Endothelial cell of umbilical vein (primary cell): ENCODE measurements around the gene AMOT. TPM values are rescaled to one million over a fixed set of nuclear protein-coding genes. Genes with fewer than 3 reads are reported as not detected.

Experiments used
- BruUV-seq: library from RNA; stranded (reverse); fragments of 400-500 nt; replicated peaks from 2 replicates; lab custom pipeline; 2021; lab: Mats Ljungman, UMichigan
- CTCF ChIA-PET: fragments of 300-600, 350-600 bp; sonication (Branson Sonifier 250); formaldehyde crosslinking; loops from one replicate; lab custom pipeline; 2021; ENCODE audit warnings: antibody characterized with exemption, inconsistent platforms; lab: Charles Lee
- POLR2A ChIA-PET: fragments of 300-600, 350-600 bp; sonication (Branson Sonifier 250); formaldehyde crosslinking; loops from one replicate; lab custom pipeline; 2021; ENCODE audit warnings: antibody characterized with exemption, inconsistent platforms; lab: Charles Lee
- DNase-seq: peaks from one replicate; pipeline ENCODE4 v3.0.0-alpha.2; 2011; ENCODE audit warnings: low read depth, low spot score
- FAIRE-seq: peaks from 2 replicates; lab custom pipeline; 2011; peaks lifted over from hg19 to GRCh38; lab: Jason Lieb, UNC
- H2AFZ ChIP-seq: 2 replicates; pipeline ENCODE4 v1.6.0; 2012; ENCODE audit warnings: low read depth, low read length, control low read depth, inconsistent platforms
- H3K27ac ChIP-seq: 2 replicates; pipeline ENCODE4 v1.5.1; 2011; ENCODE audit warnings: low read depth, mild to moderate bottlenecking, control low read depth, low read length, moderate library complexity; ENCODE audit not compliant: insufficient read depth
- H3K27me3 ChIP-seq, 2 experiments: 2 replicates each; pipeline versions ENCODE4 v1.6.0 to v1.6.1; 2011; ENCODE audit warnings: low read length in 2 of 2, mixed read lengths in 1 of 2; ENCODE audit not compliant: control insufficient read depth in 2 of 2, insufficient read depth in 2 of 2
- H3K36me3 ChIP-seq, 2 experiments: 2 replicates in 1 of 2; 3 replicates in 1 of 2; pipeline ENCODE4 v1.5.1; 2011; ENCODE audit warnings: low read length in 2 of 2, mild to moderate bottlenecking in 1 of 2, moderate library complexity in 1 of 2; ENCODE audit not compliant: control insufficient read depth in 2 of 2, insufficient read depth in 2 of 2; ENCODE audit errors: extremely low read depth in 1 of 2
- H3K4me1 ChIP-seq: 3 replicates; pipeline ENCODE4 v1.5.1; 2011; ENCODE audit warnings: mild to moderate bottlenecking, low read length; ENCODE audit not compliant: control insufficient read depth, insufficient read depth; ENCODE audit errors: extremely low read depth
- H3K4me2 ChIP-seq: 2 replicates; pipeline ENCODE4 v1.6.1; 2011; ENCODE audit warnings: low read length, control low read depth, mixed read lengths; ENCODE audit not compliant: insufficient read depth
- H3K4me3 ChIP-seq, 3 experiments: fragments of 200-600 bp in 1 of 3; sonication (generic), shearing (Covaris generic) in 1 of 3; replicated peaks in 1 of 3; 2 replicates each; pipeline ENCODE4 v1.5.1; 2011 to 2016; ENCODE audit warnings: control low read depth in 3 of 3, low read length in 3 of 3, mild to moderate bottlenecking in 2 of 3, inconsistent platforms in 1 of 3, low read depth in 1 of 3, moderate library complexity in 1 of 3; ENCODE audit not compliant: insufficient read depth in 1 of 3
- H3K79me2 ChIP-seq: 2 replicates; pipeline ENCODE4 v1.6.0; 2012; ENCODE audit warnings: low read length, inconsistent platforms; ENCODE audit not compliant: control insufficient read depth, insufficient read depth
- H3K9ac ChIP-seq: replicated peaks from 2 replicates; pipeline ENCODE3; 2011; ENCODE audit warnings: low read length, control low read depth; ENCODE audit not compliant: insufficient read depth; ENCODE audit errors: extremely low read depth
- H3K9me1 ChIP-seq: replicated peaks from 3 replicates; pipeline ENCODE4 v1.6.0; 2011; ENCODE audit warnings: mild to moderate bottlenecking, low read length; ENCODE audit not compliant: control insufficient read depth, insufficient read depth; ENCODE audit errors: extremely low read depth
- H3K9me3 ChIP-seq: replicated peaks from 2 replicates; pipeline ENCODE4 v1.5.1; 2012; ENCODE audit warnings: low read length, inconsistent platforms; ENCODE audit not compliant: control insufficient read depth, insufficient read depth
- H4K20me1 ChIP-seq: replicated peaks from 2 replicates; pipeline ENCODE3; 2011; ENCODE audit warnings: mild to moderate bottlenecking, low read length; ENCODE audit not compliant: control insufficient read depth, insufficient read depth; ENCODE audit errors: extremely low read depth
- CTCF ChIP-seq, 2 donors: IDR thresholded peaks; 1 replicate in 1 of 2; 2 replicates in 1 of 2; pipeline ENCODE4 v1.5.1; 2011; ENCODE audit warnings: low read length in 2 of 2, mild to moderate bottlenecking in 2 of 2, moderate library complexity in 2 of 2, control low read depth in 1 of 2, inconsistent platforms in 1 of 2, low read depth in 1 of 2; ENCODE audit not compliant: insufficient read depth in 1 of 2; ENCODE audit errors: extremely low read depth in 1 of 2
- EZH2 ChIP-seq: IDR thresholded peaks from 2 replicates; pipeline ENCODE4 v1.6.1; 2012; ENCODE audit warnings: borderline replicate concordance, low read depth, mild to moderate bottlenecking, moderate library complexity, low read length, inconsistent platforms; ENCODE audit not compliant: severe bottlenecking
- FOS ChIP-seq: IDR thresholded peaks from 2 replicates; pipeline ENCODE4 v1.6.1; 2011; ENCODE audit warnings: mild to moderate bottlenecking, low read length, moderate library complexity, borderline replicate concordance; ENCODE audit not compliant: insufficient read depth
- GATA2 ChIP-seq: IDR thresholded peaks from 2 replicates; pipeline ENCODE4 v1.7.0; 2011; ENCODE audit warnings: low read depth, mild to moderate bottlenecking, moderate library complexity, mixed read lengths, low read length; ENCODE audit not compliant: insufficient read length, insufficient read depth
- JUN ChIP-seq: IDR thresholded peaks from 2 replicates; pipeline ENCODE4 v1.6.1; 2011; ENCODE audit warnings: borderline replicate concordance, low read depth; ENCODE audit not compliant: insufficient read length, insufficient read depth
- MYC ChIP-seq: IDR thresholded peaks from one replicate; pipeline ENCODE4 v1.6.1; 2011; ENCODE audit warnings: mild to moderate bottlenecking, low read depth, low read length
- POLR2A ChIP-seq: IDR thresholded peaks from 2 replicates; pipeline ENCODE4 v1.6.1; 2012; ENCODE audit warnings: low read depth, mild to moderate bottlenecking, control low read depth, low read length
- dilution Hi-C: fragments of 300-500 bp; cut with MboI; formaldehyde crosslinking; loops from one replicate; pipeline ENCODE4 v1.15.0; 2019; ENCODE audit warnings: low sequenced_read_pairs; ENCODE audit not compliant: extremely low pct_ligation_motif_present
- intact Hi-C: fragments of 100-400 bp; cut with micrococcal nuclease; formaldehyde crosslinking; loops from one replicate; pipeline ENCODE4 v1.10.0; 2022
- polyA plus RNA-seq, 4 experiments: library from polyadenylated mRNA; depleted of rRNA in 3 of 4; stranded (reverse) in 3 of 4; unstranded in 1 of 4; fragments of >200 nt; gene quantifications; 2 replicates each; pipeline versions ENCODE4 v1.2.1 to v1.2.3, GENCODE V29; 2011 to 2012; ENCODE audit warnings: missing spikeins in 1 of 4
- total RNA-seq: library from RNA; stranded (reverse); gene quantifications from 2 replicates; pipeline ENCODE4 v1.2.3, GENCODE V29; 2021

The AMOT gene
- total and polyA plus RNA-seq, 2 donors (not counting 3 experiments of a cell fraction or from before 2014, with no cell fraction given), result 0.68 to 3.5 TPM

GRCh38 chrX:112803060-112803459, 37.6 kb downstream of the AMOT start:
- TF ChIP-seq EZH2 (no peak), JUN (no peak), MYC (no peak), CTCF (IDR thresholded peaks at IDR 0.05; ENCODE audit: extremely low read depth in 1 of 2, insufficient read depth in 1 of 2, low read depth in 1 of 2, low read length in 2 of 2) (no peak)
- no peak overlapping the region for H3K27ac ChIP-seq
- no peaks in the 10 kb centered on the region for H3K4me1 ChIP-seq
- FAIRE-seq (no peak), DNase-seq (no peak)
- H3K79me2 ChIP-seq, result no peaks in the 10 kb centered on the region
- H3K9me3 ChIP-seq, result no peaks in the 10 kb centered on the region
- H4K20me1 ChIP-seq, result no peaks in the 10 kb centered on the region
- intact Hi-C loops (no loop called here), dilution Hi-C loops (no loop called here)
- H3K27me3 ChIP-seq, result no peaks in the 10 kb centered on the region
- H3K4me3 ChIP-seq, result no peak overlapping the region
- no peak overlapping the region for H2AFZ ChIP-seq
- POLR2A ChIA-PET, result no interaction called here
- H3K36me3 ChIP-seq, result no peaks in the 10 kb centered on the region
- CTCF ChIA-PET, result no interaction called here
- H3K4me2 ChIP-seq, result no peak overlapping the region
- H3K9ac ChIP-seq, result no peak overlapping the region
- no TSS peak for BruUV-seq
- no peaks in the 10 kb centered on the region for H3K9me1 ChIP-seq

- POLR2A ChIA-PET, result no interaction called here
- no peak overlapping the region for H3K4me2 ChIP-seq
- no TSS peak for BruUV-seq
- CTCF ChIA-PET, result no interaction called here
- intact Hi-C loops (no loop called here), dilution Hi-C loops (no loop called here)
- H3K27ac ChIP-seq, result no peak overlapping the region
- H4K20me1 ChIP-seq, result no peaks in the 10 kb centered on the region
- H3K36me3 ChIP-seq, result no peaks in the 10 kb centered on the region
- no peak overlapping the region for H3K4me3 ChIP-seq
- TF ChIP-seq GATA2 (no peak), FOS (no peak), MYC (no peak), JUN (no peak), POLR2A (no peak)
- FAIRE-seq, result no peak
- no peaks in the 10 kb centered on the region for H3K79me2 ChIP-seq
- no peak for DNase-seq
- no peaks in the 10 kb centered on the region for H3K9me1 ChIP-seq
- H3K9ac ChIP-seq, result no peak overlapping the region
- no peaks in the 10 kb centered on the region for H3K4me1 ChIP-seq
- no peak overlapping the region for H2AFZ ChIP-seq
- H3K9me3 ChIP-seq, result no peaks in the 10 kb centered on the region
- no peaks in the 10 kb centered on the region for H3K27me3 ChIP-seq
Observed at GRCh38 chrX:112802541-112802940, 38.1 kb downstream of the AMOT start.
